Urothelium cell line (cell line): ENCODE results near the gene UQCC2.

ENCODE experiments used
- DNase-seq: peaks from one replicate; pipeline ENCODE4 v3.0.0; 2011; ENCODE audit warnings: low spot score, mixed read lengths
- FAIRE-seq: peaks from 2 replicates; lab custom pipeline; 2011; peaks lifted over from hg19 to GRCh38; lab: Jason Lieb, UNC

Gene UQCC2

DNA sequence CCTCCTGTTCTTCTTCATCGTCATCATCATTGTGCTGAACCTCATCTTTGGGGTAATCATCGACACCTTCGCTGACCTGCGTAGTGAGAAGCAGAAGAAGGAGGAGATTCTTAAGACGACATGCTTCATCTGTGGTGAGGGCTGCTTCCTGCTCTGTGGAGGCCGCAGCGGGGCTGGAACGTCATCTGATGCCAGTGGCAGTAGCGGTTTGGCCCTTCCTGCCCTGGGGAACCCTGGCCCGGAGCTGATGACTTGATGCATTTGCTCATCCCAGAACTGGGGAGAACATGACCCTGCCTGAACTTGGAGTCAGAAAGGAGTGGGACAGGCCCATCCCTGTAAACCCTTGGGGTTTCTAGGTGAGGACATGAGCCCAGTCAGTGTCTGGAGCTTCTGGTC, 18.7 kb downstream of the UQCC2 start:
- DNase-seq (no peak), FAIRE-seq (no peak)

DNA sequence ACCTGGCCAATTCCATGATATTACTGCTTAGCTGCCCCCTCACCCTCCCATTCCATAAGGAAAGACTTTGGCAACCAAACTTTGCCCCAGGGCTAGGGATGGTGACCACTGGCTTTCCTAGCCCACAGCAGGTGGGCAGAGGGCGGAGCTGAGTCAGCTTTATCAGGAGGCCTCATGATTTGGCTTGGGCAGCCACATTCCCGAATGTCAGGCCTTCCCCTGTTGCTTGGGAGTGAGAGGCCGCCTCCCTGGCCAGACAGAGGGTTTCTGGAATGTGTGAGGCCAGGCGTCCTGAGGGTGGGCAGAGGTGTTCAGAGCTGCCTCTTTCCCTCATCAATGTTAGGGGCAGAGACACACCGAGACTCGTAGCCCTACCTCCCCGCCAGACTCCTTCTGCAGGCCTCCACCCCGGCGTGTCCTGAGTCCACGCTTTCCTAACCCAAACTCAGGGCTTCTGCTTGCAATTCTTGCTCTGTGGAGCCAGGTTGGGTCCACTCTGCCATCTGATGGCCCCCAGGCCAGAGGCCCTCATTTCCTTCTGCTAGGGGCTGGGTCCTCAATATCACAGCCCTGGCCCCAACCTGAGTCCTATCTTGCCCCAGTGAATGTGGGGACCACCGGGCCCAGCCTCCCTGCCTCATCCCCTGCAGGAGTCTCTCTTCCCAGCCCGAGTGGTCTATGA, 19.3 kb downstream of the UQCC2 start:
- DNase-seq, result no peak
- no peak for FAIRE-seq

DNA sequence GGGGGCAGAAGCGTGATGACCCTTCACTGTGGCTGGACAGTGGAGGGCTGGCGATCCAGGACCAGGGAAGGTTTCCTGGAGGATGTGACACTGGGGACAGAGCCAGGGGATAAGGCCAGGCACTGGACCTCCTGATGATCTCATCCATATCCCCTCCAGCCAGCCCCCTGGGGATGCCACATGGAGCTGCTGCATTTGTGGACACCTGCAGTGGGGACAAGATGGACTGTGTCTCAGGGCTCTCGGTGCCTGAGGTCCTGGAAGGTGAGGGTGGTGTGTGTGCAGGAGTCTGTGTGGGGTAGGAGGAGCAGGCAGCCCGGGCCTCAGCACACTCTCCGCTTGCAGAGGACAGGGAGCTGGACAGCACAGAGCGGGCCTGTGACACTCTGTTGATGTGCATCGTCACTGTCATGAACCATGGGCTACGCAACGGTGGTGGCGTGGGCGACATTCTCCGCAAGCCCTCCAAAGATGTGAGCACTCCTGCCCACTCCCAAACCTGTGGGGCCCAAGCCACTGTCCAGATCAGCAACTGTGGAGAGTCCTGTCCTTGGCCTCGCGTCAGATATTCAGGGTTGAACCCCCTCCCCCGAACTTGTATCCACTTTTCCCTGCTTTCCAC, 19.9 kb downstream of the UQCC2 start:
- no peak for FAIRE-seq

DNA sequence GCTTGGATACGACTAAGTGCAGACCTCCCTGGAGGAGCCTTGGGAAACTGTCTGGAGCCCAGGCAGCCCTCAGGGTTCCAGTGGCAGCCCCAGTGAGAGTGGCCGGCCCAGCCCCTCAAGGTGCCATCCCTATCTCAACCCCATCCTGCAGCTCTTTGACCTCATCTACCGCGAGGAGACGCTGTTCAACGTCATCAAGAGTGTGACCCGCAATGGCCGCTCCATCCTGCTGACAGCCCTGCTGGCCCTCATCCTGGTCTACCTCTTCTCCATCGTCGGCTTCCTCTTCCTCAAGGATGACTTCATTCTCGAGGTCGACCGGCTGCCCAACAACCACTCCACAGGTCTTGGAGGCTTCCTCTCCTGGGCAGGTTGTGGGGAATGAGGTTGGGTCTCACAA, 20.7 kb downstream of the UQCC2 start:
- DNase-seq (no peak), FAIRE-seq (no peak)

More for the DNA sequence above, 19.9 kb downstream of the UQCC2 start:
- no peak for DNase-seq

DNA sequence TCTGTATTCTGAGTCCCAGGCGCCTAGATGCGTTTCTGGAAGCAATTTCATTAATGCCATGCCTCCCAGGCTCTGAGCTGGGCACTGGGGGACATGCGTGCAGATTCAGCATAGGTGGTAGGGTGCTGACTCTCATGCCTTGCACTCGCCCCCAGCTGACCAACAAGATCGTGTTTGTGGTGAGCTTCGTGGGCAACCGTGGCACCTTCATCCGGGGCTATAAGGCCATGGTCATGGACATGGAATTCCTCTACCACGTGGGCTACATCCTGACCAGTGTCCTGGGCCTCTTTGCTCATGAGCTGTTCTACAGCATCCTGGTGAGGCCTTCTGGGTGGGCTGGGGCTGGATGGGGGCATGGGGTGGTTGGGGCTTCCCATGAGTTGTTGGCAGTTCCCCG, 21.6 kb downstream of the UQCC2 start:
- no peak for FAIRE-seq
- no peak for DNase-seq

DNA sequence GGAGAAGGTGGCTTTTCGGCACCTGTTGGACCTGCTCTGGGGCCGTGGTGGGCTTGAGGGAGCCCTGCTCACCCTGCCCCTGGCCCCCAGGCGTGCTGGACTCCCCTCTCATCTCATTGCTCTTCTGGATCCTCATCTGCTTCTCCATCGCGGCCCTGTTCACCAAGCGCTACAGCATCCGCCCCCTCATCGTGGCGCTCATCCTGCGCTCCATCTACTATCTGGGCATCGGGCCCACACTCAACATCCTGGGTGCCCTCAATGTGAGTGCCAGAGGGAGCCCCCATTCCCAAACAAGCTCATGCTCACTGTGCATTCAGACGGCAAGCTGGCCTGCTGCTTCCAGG, 22.4 kb downstream of the UQCC2 start:
- DNase-seq, result no peak
- no peak for FAIRE-seq

DNA sequence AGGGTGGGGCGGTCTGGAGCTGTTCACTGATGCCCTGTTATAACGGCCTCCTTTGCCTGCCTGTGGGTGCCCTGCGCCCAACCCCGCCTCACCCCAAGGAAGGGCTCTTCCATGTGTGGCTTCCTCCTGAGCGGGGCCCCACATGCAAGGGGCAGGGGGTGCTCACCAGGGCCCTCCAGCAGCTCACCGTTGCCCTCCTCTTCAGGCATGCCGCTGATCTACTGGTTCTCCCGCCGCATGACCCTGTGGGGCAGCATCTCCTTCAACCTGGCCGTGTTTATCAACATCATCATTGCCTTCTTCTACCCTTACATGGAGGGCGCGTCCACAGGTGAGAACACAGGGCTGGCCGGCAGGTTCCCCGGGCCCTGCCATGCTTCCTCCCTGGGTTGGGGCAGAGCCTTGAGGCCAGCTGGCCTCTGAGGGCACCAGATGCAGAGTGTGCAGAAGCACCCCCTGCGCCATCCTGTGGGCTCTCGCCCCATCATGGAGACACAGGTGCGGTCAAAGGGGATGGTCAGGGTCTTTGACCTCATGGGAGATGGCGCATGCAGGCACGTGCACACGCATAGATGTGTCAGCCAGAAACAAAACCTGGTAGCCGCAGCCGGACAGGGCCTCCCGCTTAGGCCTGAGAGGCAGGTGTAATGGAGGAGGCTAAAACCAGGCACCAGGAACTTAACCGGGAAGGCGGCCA, 22.9 kb downstream of the UQCC2 start:
- FAIRE-seq (no peak), DNase-seq (no peak)

DNA sequence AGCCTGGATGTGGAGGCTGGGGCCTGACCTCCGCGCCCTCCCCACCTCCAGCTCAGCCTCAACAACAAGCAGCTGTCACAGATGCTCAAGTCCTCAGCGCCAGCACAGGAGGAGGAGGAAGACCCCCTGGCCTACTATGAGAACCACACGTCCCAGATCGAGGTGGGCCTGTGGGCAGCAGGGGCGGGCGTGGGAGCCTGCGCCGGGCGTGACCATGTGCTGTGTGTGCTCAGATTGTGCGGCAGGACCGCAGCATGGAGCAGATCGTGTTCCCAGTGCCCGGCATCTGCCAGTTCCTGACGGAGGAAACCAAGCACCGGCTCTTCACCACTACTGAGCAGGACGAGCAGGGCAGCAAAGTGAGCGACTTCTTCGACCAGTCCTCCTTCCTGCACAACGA, 23.5 kb downstream of the UQCC2 start:
- FAIRE-seq (no peak), DNase-seq (no peak)

DNA sequence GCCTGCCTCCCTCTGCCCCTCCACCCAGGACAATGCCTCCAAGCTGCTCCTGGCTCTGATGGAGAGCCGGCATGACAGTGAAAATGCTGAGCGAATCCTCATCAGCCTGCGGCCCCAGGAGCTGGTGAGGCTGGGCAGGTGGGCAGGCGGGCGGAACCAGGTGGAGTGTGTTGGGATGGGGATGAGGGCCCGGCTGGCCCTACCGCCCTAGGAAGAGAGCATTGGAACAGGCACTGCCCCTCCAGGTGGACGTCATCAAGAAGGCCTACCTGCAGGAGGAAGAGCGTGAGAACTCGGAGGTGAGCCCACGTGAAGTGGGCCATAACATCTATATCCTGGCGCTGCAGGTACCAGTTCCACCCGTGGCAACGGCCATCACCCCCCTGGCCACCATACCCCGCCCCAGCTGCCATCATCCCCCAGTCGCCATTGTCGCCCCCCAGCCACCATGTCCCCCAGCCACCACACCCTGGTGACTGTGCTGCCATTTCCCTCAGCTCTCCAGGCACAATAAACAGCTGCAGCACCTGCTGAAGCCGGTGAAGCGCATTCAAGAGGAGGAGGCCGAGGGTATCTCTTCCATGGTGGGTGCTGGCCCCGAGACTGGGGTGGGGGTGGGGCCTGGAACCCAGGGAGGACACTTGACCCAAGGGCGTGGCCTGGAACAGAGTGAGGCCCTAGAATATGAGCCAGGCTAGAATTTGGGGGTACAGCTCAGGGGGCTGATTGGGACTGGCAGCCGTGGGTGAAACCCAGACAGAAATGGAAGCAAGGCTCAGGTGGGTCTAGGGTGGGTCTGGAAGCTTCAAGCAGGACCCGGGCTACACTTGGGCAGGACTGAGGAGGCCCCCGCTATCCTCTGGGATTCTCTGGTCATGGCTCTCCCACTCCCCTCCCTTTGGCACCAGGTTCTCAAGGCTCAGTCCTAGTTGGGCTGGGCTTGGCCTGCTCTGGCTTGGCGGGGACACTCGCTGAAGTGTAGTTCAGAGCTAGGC, 24.2 kb downstream of the UQCC2 start:
- no peak for FAIRE-seq
- no peak for DNase-seq

DNA sequence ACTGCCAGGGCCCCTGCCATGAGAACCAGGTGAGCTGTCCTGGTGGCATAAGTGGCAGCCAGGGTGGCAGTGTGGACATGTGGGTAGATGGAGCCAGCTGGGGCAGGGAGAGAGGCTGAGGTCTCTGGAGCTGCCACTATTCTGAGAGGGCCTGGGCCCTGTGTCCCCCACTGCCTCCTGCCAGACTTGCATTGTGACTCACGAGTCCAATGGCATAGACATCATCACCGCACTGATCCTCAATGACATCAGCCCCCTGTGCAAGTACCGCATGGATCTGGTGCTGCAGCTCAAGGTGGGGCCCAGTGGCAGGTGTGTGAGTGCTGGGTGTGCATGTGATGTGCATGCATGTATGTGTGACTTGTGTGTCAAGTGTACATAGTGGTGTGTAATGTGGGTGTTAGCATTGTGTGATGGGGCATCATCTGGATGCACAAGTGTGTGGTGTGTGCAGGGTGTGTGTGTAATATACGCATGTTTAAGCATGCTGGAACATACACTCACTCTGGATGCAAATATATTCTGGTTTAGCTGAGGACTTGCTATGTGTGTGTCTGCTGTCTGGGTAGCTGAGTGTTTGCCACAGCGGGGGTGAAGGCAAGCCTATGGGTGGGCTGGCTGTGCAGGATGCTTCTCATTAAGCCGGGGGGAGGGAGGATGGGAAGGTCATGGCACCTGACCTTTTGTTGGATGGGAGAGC, 25.1 kb downstream of the UQCC2 start:
- peak; percentile 68 for FAIRE-seq

DNA sequence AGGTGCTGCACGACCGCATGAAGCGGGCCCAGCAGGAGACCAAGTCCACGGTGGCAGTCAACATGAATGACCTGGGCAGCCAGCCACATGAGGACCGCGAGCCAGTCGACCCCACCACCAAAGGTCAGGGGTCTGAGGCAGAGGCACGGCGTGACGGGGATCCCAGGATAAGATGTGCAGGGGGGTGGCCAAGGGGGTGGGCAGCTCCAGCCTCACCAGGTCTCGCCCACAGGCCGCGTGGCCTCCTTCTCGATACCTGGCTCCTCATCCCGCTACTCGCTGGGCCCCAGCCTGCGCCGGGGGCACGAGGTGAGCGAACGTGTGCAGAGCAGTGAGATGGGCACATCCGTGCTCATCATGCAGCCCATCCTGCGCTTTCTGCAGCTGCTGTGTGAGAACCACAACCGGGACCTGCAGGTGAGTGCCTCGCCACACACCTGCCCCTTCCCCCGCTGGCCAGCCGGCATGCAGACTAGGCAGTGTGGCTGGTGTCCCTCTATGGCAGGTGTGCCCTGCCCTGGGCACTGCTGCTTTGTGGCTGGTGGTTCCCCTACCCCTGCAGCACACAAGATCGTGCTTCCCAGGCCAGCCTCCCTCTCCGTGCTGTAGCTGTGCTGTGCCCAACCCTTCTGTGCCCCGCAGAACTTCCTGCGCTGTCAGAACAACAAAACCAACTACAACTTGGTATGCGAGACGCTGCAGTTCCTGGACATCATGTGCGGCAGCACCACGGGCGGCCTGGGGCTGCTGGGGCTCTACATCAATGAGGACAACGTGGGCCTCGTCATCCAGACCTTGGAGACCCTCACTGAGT, 25.9 kb downstream of the UQCC2 start:
- no peak for FAIRE-seq
- DNase-seq, result no peak

More for the DNA sequence above, 25.1 kb downstream of the UQCC2 start:
- no peak for DNase-seq

DNA sequence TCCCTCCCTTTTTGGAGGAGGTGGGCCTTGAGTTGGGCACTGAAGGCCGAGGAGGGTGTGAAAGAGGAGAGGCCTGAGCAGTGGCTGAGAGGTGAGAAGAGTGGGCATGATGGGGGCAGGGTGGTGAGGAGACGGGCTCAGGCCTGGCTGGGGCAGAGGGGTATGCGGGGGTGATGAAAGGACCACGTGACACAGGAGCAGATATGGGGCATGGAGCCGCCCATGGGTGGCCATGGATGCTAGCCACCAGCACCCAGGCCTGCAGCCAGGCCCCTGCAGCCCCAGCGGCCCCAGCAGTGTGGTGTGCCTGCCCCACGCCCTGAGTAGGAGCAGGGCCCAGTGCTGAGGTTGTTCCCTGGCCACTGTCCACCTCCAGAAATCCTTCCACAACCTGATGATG, 26.5 kb downstream of the UQCC2 start:
- no peak for DNase-seq

DNA sequence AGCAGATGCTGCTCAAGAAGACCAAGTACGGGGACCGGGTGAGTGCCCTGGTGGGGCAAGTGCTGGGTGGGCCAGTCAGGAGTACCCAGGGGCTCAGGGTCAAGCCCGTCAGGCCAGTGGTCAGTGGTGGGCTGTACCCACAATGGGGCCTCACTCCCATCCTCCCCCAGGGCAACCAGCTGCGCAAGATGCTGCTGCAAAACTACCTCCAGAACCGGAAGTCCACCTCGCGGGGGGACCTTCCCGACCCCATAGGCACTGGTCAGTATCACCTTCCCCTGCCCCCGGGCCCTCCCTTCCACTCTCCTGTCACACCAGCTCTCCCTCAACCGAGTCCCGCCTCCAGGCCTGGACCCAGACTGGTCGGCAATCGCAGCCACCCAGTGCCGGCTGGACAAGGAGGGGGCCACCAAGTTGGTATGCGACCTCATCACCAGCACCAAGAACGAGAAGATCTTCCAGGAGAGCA, 27.0 kb downstream of the UQCC2 start:
- no peak for FAIRE-seq
- DNase-seq, result no peak

More for the DNA sequence above, 26.5 kb downstream of the UQCC2 start:
- no peak for FAIRE-seq

DNA sequence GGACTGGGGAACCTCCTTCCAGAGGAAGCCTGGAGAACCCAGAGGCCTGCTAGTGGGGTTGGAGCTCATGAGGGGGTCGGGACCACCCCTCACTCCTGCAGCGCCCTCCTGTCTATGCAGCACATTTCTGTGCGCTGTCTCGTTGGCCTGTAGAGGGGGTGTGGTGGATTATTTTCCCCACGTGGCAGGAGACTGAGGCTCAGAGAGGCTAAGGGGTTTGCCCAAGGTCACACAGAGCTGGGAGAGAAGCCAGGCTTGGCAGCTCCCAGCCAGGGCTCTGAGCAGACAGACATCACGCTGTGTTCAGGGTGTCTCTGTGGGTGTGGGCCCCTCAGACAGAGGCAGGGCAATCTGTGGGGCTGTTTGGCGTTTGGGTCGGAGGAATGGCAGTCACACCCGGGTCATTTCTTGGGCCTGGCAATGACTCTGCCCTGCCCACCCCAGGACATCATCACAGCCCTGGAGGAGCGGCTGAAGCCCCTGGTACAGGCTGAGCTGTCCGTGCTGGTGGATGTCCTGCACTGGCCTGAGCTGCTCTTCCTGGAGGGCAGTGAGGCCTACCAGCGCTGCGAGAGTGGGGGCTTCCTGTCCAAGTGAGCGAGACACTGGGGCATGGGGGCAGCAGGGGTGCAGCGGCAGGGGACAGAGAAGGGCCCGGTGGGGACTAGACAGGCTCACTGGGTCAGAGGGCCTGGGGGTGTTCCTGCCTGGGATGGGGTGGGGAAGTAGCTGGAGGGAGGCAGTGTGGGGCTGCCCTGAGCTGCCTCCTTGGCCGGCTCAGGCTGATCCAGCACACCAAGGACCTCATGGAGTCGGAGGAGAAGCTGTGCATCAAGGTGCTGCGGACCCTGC, 27.7 kb downstream of the UQCC2 start:
- DNase-seq (no peak), FAIRE-seq (no peak)

DNA sequence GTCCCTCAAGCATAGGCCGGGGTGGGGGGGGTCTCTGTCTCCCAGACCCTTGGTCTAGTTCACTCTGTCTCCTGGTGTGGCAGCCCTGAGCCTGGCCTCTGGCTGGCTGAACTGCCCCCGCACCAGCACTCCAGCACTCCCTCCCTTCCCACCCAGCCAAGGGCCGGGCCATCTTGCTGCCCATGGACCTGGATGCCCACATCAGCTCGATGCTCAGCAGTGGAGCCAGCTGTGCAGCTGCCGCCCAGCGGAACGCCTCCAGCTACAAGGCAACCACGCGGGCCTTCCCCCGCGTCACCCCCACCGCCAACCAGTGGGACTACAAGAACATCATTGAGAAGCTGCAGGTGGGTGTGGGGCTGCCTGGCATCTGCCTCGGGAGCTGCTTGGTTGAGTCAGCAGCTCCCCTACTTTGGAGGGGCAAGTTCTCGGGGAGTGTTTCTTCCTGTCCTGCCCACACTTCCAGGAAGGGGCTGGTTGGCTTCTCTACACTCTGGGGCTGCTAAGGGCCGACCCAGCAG, 28.4 kb downstream of the UQCC2 start:
- no peak for FAIRE-seq
- DNase-seq, result no peak

DNA sequence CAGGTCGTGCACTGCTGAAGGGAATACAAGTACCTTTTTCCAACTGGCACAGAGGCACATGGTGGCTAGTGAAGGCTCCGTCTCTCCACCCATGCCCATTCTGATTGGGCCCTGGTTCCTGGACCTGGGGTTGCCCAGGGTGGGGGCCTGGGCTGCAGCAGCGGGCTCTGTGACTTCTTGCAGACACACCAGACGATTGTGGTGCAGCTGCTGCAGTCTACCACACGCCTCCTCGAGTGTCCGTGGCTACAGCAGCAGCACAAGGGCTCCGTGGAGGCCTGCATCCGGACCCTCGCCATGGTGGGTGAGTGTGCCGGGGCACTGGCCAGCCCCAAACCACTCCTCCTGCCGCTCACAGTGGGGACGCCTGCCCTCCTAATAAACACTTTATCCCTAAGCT, 29.2 kb downstream of the UQCC2 start:
- DNase-seq (no peak), FAIRE-seq (no peak)

DNA sequence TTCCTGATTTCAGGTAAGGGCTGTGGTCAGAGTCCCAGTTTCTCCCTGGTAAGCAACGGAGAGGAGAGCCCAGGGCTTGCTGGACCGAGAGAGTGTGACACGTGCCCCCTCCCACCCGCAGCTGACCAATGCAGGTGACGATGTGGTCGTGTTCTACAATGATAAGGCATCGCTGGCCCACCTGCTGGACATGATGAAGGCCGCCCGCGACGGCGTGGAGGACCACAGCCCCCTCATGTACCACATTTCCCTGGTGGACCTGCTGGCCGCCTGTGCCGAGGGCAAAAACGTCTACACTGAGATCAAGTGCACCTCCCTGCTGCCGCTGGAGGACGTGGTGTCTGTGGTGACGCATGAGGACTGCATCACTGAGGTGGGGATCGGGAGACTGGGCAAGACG, 31.7 kb downstream of the UQCC2 start:
- DNase-seq (no peak), FAIRE-seq (no peak)

DNA sequence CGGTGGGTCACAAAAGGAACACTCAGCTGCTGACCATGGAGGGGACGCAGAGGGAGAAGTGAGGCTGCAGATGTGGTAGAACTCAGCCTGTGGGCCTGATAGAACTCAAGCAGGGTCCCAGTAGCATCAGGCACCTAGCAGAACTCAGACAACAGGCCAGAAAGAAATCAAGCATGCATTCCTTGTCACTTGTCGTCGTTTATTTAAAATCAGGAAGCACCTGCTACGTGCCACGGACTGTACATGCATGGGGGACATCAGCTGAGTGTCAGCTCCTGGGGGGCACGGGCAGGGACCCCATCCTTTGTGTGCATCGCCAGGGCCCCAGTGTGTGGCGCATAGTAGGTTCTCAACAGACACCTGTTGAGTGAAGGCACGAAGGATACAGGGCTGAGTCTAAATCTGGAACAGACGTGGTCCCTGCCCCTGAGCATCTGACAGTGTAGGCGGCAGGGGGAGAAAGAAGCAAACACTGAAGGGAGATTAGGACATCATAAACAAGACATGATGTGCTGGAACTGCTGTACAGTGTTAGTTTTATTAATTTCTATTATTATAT, 32.5 kb downstream of the UQCC2 start:
- no peak for DNase-seq
- FAIRE-seq, result no peak
